HEK293 (cell line): ENCODE data around the gene LDLRAD3.

Experiments used
- CTCF ChIA-PET: fragments of 350-600 bp; formaldehyde crosslinking; extraction: SDS; loops from one replicate; lab custom pipeline; 2021; ENCODE audit warnings: antibody characterized with exemption; lab: Yijun Ruan, JAX
- POLR2A ChIA-PET: fragments of 300-600 bp; formaldehyde crosslinking; extraction: SDS; loops from one replicate; lab custom pipeline; 2020; ENCODE audit warnings: antibody characterized with exemption, inconsistent platforms; lab: Yijun Ruan, JAX
- H3K27ac ChIP-seq: fragments of 200-500 bp; sonication (Bioruptor generic); 2 replicates; pipeline ENCODE4 v1.5.1; 2014; ENCODE audit warnings: low read depth, low read length, control low read depth, inconsistent platforms; ENCODE audit errors: extremely low read depth
- H3K36me3 ChIP-seq, 2 experiments: fragments of 200-500 bp in 1 of 2; sonication (Bioruptor generic) in 1 of 2; 1 replicate in 1 of 2; 2 replicates in 1 of 2; pipeline ENCODE4 v1.5.1; 2014 to 2017; ENCODE audit warnings: inconsistent platforms in 2 of 2, low read length in 2 of 2; ENCODE audit not compliant: control insufficient read depth in 2 of 2, insufficient read depth in 1 of 2
- H3K4me1 ChIP-seq: fragments of 200-500 bp; sonication (Bioruptor generic); 2 replicates; pipeline ENCODE4 v1.5.1; 2014; ENCODE audit warnings: mild to moderate bottlenecking, low read length, inconsistent platforms; ENCODE audit not compliant: control insufficient read depth, insufficient read depth
- H3K4me3 ChIP-seq: 2 replicates; pipeline ENCODE4 v1.5.1; 2011; ENCODE audit warnings: low read depth, mild to moderate bottlenecking, control low read depth, low read length, moderate library complexity
- H3K9me3 ChIP-seq: fragments of 200-500 bp; sonication (Bioruptor generic); 2 replicates; pipeline ENCODE4 v1.5.1; 2014; ENCODE audit warnings: low read depth, low read length, inconsistent platforms; ENCODE audit not compliant: control insufficient read depth, insufficient read depth
- GLIS1 ChIP-seq: fragments of 450-650 bp; formaldehyde crosslinking; IDR thresholded peaks from 2 replicates; pipeline ENCODE4 v1.5.1; 2016; ENCODE audit warnings: missing biosample characterization, missing genetic modification characterization
- HIC1 ChIP-seq: fragments of 450-650 bp; formaldehyde crosslinking; IDR thresholded peaks from 2 replicates; pipeline ENCODE4 v1.5.1; 2016; ENCODE audit warnings: missing biosample characterization, missing genetic modification characterization
- MYNN ChIP-seq: fragments of 450-650 bp; formaldehyde crosslinking; IDR thresholded peaks from 2 replicates; pipeline ENCODE4 v1.5.1; 2016; ENCODE audit warnings: missing biosample characterization, missing genetic modification characterization, borderline replicate concordance
- MZF1 ChIP-seq: fragments of 450-650 bp; formaldehyde crosslinking; IDR thresholded peaks from 2 replicates; pipeline ENCODE4 v1.5.1; 2017; ENCODE audit warnings: missing biosample characterization, missing genetic modification characterization, borderline replicate concordance
- SP7 ChIP-seq: fragments of 450-650 bp; formaldehyde crosslinking; IDR thresholded peaks from 2 replicates; pipeline ENCODE4 v1.5.1; 2016; ENCODE audit warnings: missing biosample characterization, missing genetic modification characterization
- ZBTB17 ChIP-seq: fragments of 450-650 bp; formaldehyde crosslinking; IDR thresholded peaks from 2 replicates; pipeline ENCODE4 v1.5.1; 2016; ENCODE audit warnings: missing biosample characterization, missing genetic modification characterization
- ZBTB44 ChIP-seq: fragments of 450-650 bp; IDR thresholded peaks from 2 replicates; pipeline ENCODE4 v1.5.1; 2018; ENCODE audit warnings: missing biosample characterization, mild to moderate bottlenecking, missing genetic modification characterization
- ZFHX2 ChIP-seq: fragments of 450-650 bp; formaldehyde crosslinking; conservative IDR thresholded peaks from 2 replicates; pipeline ENCODE4 v1.5.1; 2016; ENCODE audit warnings: missing biosample characterization, missing genetic modification characterization
- ZFP37 ChIP-seq: fragments of 450-650 bp; formaldehyde crosslinking; IDR thresholded peaks from 2 replicates; pipeline ENCODE4 v1.5.1; 2016; ENCODE audit warnings: missing biosample characterization, missing genetic modification characterization
- ZNF121 ChIP-seq: fragments of 450-650 bp; formaldehyde crosslinking; IDR thresholded peaks from 2 replicates; pipeline ENCODE4 v1.5.1; 2016; ENCODE audit warnings: missing biosample characterization, missing genetic modification characterization
- ZNF302 ChIP-seq: fragments of 450-650 bp; formaldehyde crosslinking; IDR thresholded peaks from 2 replicates; pipeline ENCODE4 v1.5.1; 2016; ENCODE audit warnings: missing biosample characterization, missing genetic modification characterization, low read depth
- ZNF366 ChIP-seq: fragments of 450-650 bp; formaldehyde crosslinking; conservative IDR thresholded peaks from 2 replicates; pipeline ENCODE4 v1.5.1; 2016; ENCODE audit warnings: missing biosample characterization, missing genetic modification characterization
- ZNF394 ChIP-seq: fragments of 450-650 bp; formaldehyde crosslinking; IDR thresholded peaks from 2 replicates; pipeline ENCODE4 v1.5.1; 2016; ENCODE audit warnings: missing biosample characterization, missing genetic modification characterization, mild to moderate bottlenecking, moderate library complexity, borderline replicate concordance
- ZNF426 ChIP-seq: fragments of 450-650 bp; formaldehyde crosslinking; IDR thresholded peaks from 2 replicates; pipeline ENCODE4 v1.5.1; 2017; ENCODE audit warnings: missing biosample characterization, missing genetic modification characterization, mild to moderate bottlenecking, inconsistent platforms, moderate library complexity
- ZNF449 ChIP-seq: fragments of 450-650 bp; formaldehyde crosslinking; IDR thresholded peaks from 2 replicates; pipeline ENCODE4 v1.5.1; 2017; ENCODE audit warnings: missing biosample characterization, mild to moderate bottlenecking, missing genetic modification characterization, moderate library complexity
- ZNF544 ChIP-seq: fragments of 450-650 bp; formaldehyde crosslinking; IDR thresholded peaks from 2 replicates; pipeline ENCODE4 v1.5.0; 2017; ENCODE audit warnings: missing biosample characterization, missing genetic modification characterization
- ZNF558 ChIP-seq: fragments of 450-650 bp; formaldehyde crosslinking; IDR thresholded peaks from 2 replicates; pipeline ENCODE4 v1.5.1; 2016; ENCODE audit warnings: missing biosample characterization, missing genetic modification characterization
- ZNF654 ChIP-seq: fragments of 450-650 bp; formaldehyde crosslinking; IDR thresholded peaks from 2 replicates; pipeline ENCODE4 v1.5.1; 2016; ENCODE audit warnings: low read depth, missing biosample characterization, missing genetic modification characterization
- ZNF701 ChIP-seq: fragments of 450-650 bp; formaldehyde crosslinking; IDR thresholded peaks from 2 replicates; pipeline ENCODE4 v1.5.1; 2016; ENCODE audit warnings: missing biosample characterization, missing genetic modification characterization
- ZNF791 ChIP-seq: fragments of 450-650 bp; formaldehyde crosslinking; IDR thresholded peaks from 2 replicates; pipeline ENCODE4 v1.5.1; 2016; ENCODE audit warnings: missing biosample characterization, missing genetic modification characterization
- ZSCAN23 ChIP-seq: fragments of 450-650 bp; formaldehyde crosslinking; IDR thresholded peaks from 2 replicates; pipeline ENCODE4 v1.5.1; 2016; ENCODE audit warnings: missing biosample characterization, missing genetic modification characterization
- TF ChIP-seq, protein P1 (sequence below): fragments of 450-650 bp; formaldehyde crosslinking; IDR thresholded peaks from 2 replicates; pipeline ENCODE4 v1.5.1; 2016; ENCODE audit warnings: missing biosample characterization, missing genetic modification characterization, borderline replicate concordance
- TF ChIP-seq, protein P2 (sequence below): fragments of 450-650 bp; formaldehyde crosslinking; IDR thresholded peaks from 2 replicates; pipeline ENCODE4 v1.5.1; 2016; ENCODE audit warnings: missing biosample characterization, missing genetic modification characterization
- TF ChIP-seq, protein P3 (sequence below): fragments of 450-650 bp; formaldehyde crosslinking; IDR thresholded peaks from 2 replicates; pipeline ENCODE4 v1.5.1; 2016; ENCODE audit warnings: missing biosample characterization, missing genetic modification characterization

Gene LDLRAD3

DNA sequence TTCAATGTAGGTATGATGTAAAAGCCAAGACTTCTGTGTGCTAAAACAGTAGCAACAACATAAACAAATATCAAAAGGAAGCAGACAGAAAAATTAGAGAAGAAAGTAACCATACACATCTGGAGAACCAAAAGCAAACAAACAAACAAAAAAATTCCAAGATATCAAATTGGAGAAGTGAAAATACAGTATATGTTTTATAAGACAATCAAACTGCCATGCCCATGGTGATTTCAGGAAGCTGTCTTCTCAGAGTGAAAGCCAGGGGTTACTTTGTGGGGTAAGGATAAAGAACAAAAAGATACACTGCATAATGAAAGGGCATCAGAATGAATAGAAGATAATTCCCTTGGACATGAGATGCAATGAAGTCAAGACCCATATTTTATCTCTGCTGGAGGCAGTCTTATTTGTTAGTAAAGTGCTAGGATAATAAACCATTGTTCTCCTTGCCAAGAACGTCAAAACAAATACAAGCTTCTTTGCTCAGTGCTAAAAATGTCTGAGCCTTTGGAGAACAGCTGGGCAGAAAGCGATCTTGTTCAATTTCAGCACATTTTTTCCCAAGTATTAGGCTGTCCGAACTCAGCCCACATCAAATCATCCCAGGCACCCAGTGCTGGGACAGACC is 38.1 kb upstream of the LDLRAD3 start:
- Histone ChIP-seq H3K36me3 (no peaks in the 10 kb centered on the region), H3K9me3 (no peaks in the 10 kb centered on the region), H3K4me3 (no peak overlapping the region), H3K27ac (no peak overlapping the region), H3K4me1 (no peaks in the 10 kb centered on the region)
- TF ChIP-seq ZNF366 (tag by site-specific recombination) (no peak), ZBTB44 (tag by site-specific recombination) (no peak), ZNF449 (tag by site-specific recombination) (no peak), MYNN (tag by site-specific recombination) (no peak), ZSCAN23 (tag by site-specific recombination) (no peak), SP7 (no peak), ZNF654 (tag by site-specific recombination) (no peak), MZF1 (tag by site-specific recombination) (no peak), ZNF394 (tag by site-specific recombination) (no peak)
- TF ChIP-seq, protein P1, sequence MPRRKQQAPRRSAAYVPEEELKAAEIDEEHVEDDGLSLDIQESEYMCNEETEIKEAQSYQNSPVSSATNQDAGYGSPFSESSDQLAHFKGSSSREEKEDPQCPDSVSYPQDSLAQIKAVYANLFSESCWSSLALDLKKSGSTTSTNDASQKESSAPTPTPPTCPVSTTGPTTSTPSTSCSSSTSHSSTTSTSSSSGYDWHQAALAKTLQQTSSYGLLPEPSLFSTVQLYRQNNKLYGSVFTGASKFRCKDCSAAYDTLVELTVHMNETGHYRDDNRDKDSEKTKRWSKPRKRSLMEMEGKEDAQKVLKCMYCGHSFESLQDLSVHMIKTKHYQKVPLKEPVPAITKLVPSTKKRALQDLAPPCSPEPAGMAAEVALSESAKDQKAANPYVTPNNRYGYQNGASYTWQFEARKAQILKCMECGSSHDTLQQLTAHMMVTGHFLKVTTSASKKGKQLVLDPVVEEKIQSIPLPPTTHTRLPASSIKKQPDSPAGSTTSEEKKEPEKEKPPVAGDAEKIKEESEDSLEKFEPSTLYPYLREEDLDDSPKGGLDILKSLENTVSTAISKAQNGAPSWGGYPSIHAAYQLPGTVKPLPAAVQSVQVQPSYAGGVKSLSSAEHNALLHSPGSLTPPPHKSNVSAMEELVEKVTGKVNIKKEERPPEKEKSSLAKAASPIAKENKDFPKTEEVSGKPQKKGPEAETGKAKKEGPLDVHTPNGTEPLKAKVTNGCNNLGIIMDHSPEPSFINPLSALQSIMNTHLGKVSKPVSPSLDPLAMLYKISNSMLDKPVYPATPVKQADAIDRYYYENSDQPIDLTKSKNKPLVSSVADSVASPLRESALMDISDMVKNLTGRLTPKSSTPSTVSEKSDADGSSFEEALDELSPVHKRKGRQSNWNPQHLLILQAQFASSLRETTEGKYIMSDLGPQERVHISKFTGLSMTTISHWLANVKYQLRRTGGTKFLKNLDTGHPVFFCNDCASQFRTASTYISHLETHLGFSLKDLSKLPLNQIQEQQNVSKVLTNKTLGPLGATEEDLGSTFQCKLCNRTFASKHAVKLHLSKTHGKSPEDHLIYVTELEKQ = no peak
- TF ChIP-seq, protein P2, sequence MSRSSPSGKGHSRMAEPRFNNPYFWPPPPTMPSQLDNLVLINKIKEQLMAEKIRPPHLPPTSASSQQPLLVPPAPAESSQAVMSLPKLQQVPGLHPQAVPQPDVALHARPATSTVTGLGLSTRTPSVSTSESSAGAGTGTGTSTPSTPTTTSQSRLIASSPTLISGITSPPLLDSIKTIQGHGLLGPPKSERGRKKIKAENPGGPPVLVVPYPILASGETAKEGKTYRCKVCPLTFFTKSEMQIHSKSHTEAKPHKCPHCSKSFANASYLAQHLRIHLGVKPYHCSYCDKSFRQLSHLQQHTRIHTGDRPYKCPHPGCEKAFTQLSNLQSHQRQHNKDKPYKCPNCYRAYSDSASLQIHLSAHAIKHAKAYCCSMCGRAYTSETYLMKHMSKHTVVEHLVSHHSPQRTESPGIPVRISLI (tag by site-specific recombination) = no peak
- CTCF ChIA-PET = interaction anchor here (0.5 kb wide), 1 partner anchor 172 kb away, joined by 4 read pairs; no protein-coding TSS in a partner anchor
- POLR2A ChIA-PET = no interaction called here

GRCh38 chr11:35906277-35906661 is 37.6 kb upstream of the LDLRAD3 start:
- H3K4me1 ChIP-seq = no peaks in the 10 kb centered on the region
- H3K36me3 ChIP-seq = no peaks in the 10 kb centered on the region
- no peak overlapping the region for H3K4me3 ChIP-seq
- H3K9me3 ChIP-seq = no peaks in the 10 kb centered on the region
- ChIA-PET POLR2A (no interaction called here), CTCF (no interaction called here)
- no peak overlapping the region for H3K27ac ChIP-seq
- TF ChIP-seq ZNF791 (no peak), ZBTB17 (tag by site-specific recombination) (no peak), HIC1 (tag by site-specific recombination) (no peak), ZFP37 (tag by site-specific recombination) (no peak), ZNF558 (tag by site-specific recombination) (no peak), ZNF426 (tag by site-specific recombination) (no peak), ZNF121 (tag by site-specific recombination) (no peak), GLIS1 (tag by site-specific recombination) (no peak), ZNF302 (tag by site-specific recombination) (no peak), ZNF701 (tag by site-specific recombination) (no peak), ZNF544 (no peak), ZFHX2 (tag by site-specific recombination) (no peak)
- TF ChIP-seq, protein P3, sequence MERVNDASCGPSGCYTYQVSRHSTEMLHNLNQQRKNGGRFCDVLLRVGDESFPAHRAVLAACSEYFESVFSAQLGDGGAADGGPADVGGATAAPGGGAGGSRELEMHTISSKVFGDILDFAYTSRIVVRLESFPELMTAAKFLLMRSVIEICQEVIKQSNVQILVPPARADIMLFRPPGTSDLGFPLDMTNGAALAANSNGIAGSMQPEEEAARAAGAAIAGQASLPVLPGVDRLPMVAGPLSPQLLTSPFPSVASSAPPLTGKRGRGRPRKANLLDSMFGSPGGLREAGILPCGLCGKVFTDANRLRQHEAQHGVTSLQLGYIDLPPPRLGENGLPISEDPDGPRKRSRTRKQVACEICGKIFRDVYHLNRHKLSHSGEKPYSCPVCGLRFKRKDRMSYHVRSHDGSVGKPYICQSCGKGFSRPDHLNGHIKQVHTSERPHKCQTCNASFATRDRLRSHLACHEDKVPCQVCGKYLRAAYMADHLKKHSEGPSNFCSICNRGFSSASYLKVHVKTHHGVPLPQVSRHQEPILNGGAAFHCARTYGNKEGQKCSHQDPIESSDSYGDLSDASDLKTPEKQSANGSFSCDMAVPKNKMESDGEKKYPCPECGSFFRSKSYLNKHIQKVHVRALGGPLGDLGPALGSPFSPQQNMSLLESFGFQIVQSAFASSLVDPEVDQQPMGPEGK = no peak
